Stimulated activated memory B cell treated with anti-CD40 and anti-IgM and Interleukin-4, amounts not matched to agents 10 μg/mL and 1 μg/mL and 100 μg/mL, for 72 hours (primary cell): ENCODE results near the gene ATP7B.
"Not testable (repeated sequence)": the region's sequence is repeated elsewhere in the genome, so short reads cannot be mapped to it uniquely, and the experiment has no call there.

Source experiments
- ATAC-seq: fragments of 150-1000 bp; cut with Tn5 transposase; 2 replicates; pipeline ENCODE4 v1.10.0; 2021
- H3K27ac Mint-ChIP-seq: one replicate; pipeline ENCODE4 v1.8.0; 2022; ENCODE audit warnings: mild to moderate bottlenecking, mixed read lengths
- H3K27me3 Mint-ChIP-seq: one replicate; pipeline ENCODE4 v1.8.0; 2022; ENCODE audit warnings: mixed read lengths
- H3K36me3 Mint-ChIP-seq: one replicate; pipeline ENCODE4 v1.8.0; 2022; ENCODE audit warnings: mixed read lengths
- H3K4me1 Mint-ChIP-seq: one replicate; pipeline ENCODE4 v1.8.0; 2022; ENCODE audit warnings: mixed read lengths
- H3K4me3 Mint-ChIP-seq: one replicate; pipeline ENCODE4 v1.8.0; 2022; ENCODE audit warnings: mild to moderate bottlenecking, moderate library complexity, mixed read lengths
- H3K9me3 Mint-ChIP-seq: one replicate; pipeline ENCODE4 v1.8.0; 2022; ENCODE audit warnings: mixed read lengths

ATP7B gene

GRCh38 chr13:51998723-51999509 is 12.3 kb downstream of the ATP7B start:
- no peaks in the 10 kb centered on the region for H3K9me3 Mint-ChIP-seq
- H3K4me3 Mint-ChIP-seq: no peak overlapping the region
- no peak for ATAC-seq
- H3K27me3 Mint-ChIP-seq: peaks cover 43% of the 10 kb centered on the region
- H3K4me1 Mint-ChIP-seq: peaks cover 6% of the 10 kb centered on the region
- no peaks in the 10 kb centered on the region for H3K36me3 Mint-ChIP-seq
- H3K27ac Mint-ChIP-seq: no peak overlapping the region

- peaks cover 43% of the 10 kb centered on the region for H3K27me3 Mint-ChIP-seq
- no peak overlapping the region for H3K27ac Mint-ChIP-seq
- no peaks in the 10 kb centered on the region for H3K9me3 Mint-ChIP-seq
- peaks cover 6% of the 10 kb centered on the region for H3K4me1 Mint-ChIP-seq
- no peaks in the 10 kb centered on the region for H3K36me3 Mint-ChIP-seq
- H3K4me3 Mint-ChIP-seq: no peak overlapping the region
- ATAC-seq: no peak
Observed at GRCh38 chr13:51997641-51998330, 13.5 kb downstream of the ATP7B start.

DNA sequence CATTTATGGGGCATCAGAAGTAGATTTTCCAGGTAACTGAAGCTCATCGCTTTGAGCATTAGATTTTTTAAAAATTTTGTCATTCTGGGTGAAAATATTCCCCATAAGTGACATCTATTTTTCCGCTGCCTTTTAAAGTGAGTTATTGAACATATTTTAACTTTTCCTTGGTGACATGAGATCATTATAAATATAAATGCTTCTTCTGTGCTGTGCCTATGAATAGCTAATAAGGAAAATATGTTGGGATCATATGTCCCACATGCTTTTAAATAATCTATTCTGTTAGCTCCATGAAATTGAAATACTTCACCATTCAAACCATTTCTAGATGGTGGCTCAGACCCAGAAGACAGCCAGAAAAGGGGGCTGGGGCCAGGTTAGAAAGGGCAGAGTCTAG is 14.1 kb downstream of the ATP7B start:
- no peak for ATAC-seq
- Mint-ChIP-seq H3K36me3 (no peaks in the 10 kb centered on the region), H3K9me3 (no peaks in the 10 kb centered on the region), H3K4me3 (no peak overlapping the region), H3K27ac (no peak overlapping the region), H3K27me3 (peaks cover 43% of the 10 kb centered on the region), H3K4me1 (peaks cover 6% of the 10 kb centered on the region)

DNA sequence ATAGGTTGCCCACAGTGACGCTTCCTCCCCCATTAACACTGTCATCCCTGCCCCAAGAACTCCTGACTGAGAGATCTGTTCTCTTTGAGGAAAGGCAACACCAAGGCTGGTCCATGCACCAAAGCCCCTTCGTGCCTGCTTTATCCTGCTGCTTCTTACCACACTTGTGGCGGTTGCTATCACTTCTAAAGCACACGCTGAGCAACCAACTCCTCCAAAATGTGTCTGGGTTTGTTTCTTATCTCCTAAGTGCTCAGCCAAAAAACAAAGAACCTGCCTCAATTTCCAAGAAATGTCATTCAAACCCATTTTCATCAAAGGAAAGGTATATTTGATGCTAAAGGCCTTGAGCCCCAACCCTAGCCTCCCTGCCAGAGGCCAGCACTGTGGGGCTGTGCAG is 14.6 kb downstream of the ATP7B start:
- Mint-ChIP-seq H3K4me3 (no peak overlapping the region), H3K4me1 (peaks cover 6% of the 10 kb centered on the region), H3K9me3 (no peaks in the 10 kb centered on the region), H3K36me3 (no peaks in the 10 kb centered on the region), H3K27ac (no peak overlapping the region), H3K27me3 (peaks cover 42% of the 10 kb centered on the region)
- ATAC-seq: no peak

DNA sequence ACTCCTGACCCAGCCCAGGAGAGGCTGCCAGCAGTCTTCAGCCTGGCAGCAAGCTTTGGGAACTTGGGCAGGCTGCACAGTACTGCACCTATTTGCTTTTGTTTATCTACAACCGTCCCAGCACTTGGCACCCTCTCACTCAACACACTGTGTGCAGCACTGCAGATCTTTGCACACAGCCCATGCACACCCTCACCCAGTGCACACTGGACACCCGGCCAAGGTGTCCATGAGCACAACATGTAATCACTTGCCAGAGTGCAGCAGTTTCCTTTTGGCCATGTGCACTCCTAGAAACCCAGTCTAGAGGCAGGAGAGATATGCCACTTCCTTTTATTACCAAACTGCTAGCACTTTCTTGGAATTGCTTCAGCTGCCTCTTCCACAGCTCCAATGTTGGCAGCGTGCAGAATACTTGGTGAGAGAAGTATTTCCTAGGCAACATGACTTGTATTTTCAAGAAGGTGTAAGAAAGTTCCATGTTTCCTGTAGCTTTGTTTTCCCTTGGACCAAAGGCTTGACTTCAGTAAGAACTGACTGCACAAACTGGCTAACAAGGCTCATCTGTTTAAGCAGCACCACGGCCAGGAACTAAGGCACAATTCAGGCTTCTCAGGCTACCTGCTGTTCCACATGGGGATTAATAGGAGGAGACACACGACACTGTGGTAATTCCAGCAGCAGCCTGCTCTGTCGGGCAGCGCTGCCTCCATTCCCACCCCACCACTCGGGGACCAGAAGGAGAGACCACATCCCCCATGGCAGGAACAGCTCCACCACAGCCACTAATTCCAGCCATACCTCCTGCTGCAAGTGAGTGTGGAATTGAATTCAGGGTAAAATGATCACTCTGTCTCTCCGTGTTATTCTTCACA is 15.3 kb downstream of the ATP7B start:
- Mint-ChIP-seq H3K9me3 (no peaks in the 10 kb centered on the region), H3K4me3 (no peak overlapping the region), H3K27me3 (peaks cover 40% of the 10 kb centered on the region), H3K36me3 (no peaks in the 10 kb centered on the region), H3K27ac (no peak overlapping the region), H3K4me1 (no peaks in the 10 kb centered on the region)
- peak; percentile 21 for ATAC-seq

GRCh38 chr13:51993713-51994112 is 17.5 kb downstream of the ATP7B start:
- peak overlapping the region; percentile 27 for H3K27ac Mint-ChIP-seq
- no peaks in the 10 kb centered on the region for H3K9me3 Mint-ChIP-seq
- ATAC-seq: no peak
- no peak overlapping the region for H3K4me3 Mint-ChIP-seq
- peaks cover 28% of the 10 kb centered on the region for H3K27me3 Mint-ChIP-seq
- no peaks in the 10 kb centered on the region for H3K4me1 Mint-ChIP-seq
- no peaks in the 10 kb centered on the region for H3K36me3 Mint-ChIP-seq

DNA sequence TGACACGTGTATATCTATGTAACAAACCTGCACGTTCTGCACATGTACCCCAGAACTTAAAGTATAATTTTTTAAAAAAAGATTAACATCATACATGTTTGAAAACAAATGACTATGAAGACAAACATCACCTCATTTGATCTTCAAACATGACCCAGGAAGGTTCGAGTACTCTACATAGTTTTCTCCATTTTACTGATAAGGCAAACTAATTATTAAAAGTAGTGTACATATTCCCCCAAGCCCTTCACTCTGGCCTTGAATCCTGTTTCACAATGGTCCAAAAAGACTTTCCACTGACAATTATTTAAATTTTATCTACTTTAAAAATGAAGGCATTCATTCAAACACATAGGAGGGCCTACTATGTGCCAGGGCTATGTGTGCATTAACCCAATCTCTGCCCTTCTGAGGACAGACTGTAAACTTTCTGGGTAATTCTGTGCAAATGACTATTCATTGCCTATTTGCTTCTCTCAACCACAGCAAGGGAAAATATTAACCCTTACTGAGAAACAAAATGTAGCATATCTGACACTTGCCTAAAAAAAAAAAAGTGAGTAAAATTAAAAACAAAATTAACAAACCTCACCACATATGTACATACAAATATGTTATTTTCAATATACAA is 22.1 kb downstream of the ATP7B start:
- Mint-ChIP-seq H3K27ac (no peak overlapping the region), H3K4me1 (no peaks in the 10 kb centered on the region), H3K9me3 (no peaks in the 10 kb centered on the region), H3K4me3 (no peak overlapping the region), H3K27me3 (peaks cover 39% of the 10 kb centered on the region), H3K36me3 (no peaks in the 10 kb centered on the region)
- ATAC-seq: no peak

- peaks cover 42% of the 10 kb centered on the region for H3K27me3 Mint-ChIP-seq
- H3K4me1 Mint-ChIP-seq, H3K9me3 Mint-ChIP-seq, H3K36me3 Mint-ChIP-seq, H3K27ac Mint-ChIP-seq, H3K4me3 Mint-ChIP-seq, ATAC-seq: not testable (repeated sequence)
Observed at GRCh38 chr13:51984904-51985303, 26.3 kb downstream of the ATP7B start.

DNA sequence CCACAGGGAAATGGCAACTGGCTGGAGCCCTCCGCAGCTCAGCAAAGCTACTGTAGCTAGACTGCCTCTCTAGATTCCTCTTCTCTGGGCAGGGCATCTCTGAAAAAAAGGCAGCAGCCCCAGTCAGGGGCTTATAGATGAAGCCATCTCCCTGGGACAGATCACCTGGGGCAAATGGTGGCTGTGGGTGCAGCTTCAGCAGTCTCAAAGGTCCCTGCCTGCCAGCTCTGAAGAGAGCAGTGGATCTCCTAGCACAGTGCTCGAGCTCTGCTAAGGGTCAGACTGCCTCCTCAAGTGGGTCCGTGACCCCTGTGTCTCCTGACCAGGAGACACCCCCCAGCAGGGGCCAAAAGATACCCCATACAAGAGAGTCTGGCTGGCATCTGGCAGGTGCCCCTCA is 28.0 kb downstream of the ATP7B start:
- peaks cover 42% of the 10 kb centered on the region for H3K27me3 Mint-ChIP-seq
- not testable (repeated sequence) for H3K27ac Mint-ChIP-seq, H3K4me1 Mint-ChIP-seq, H3K9me3 Mint-ChIP-seq, ATAC-seq, H3K36me3 Mint-ChIP-seq, H3K4me3 Mint-ChIP-seq

GRCh38 chr13:51981355-51981754 is 29.9 kb downstream of the ATP7B start:
- H3K4me3 Mint-ChIP-seq: no peak overlapping the region
- H3K27me3 Mint-ChIP-seq: peaks cover 23% of the 10 kb centered on the region
- no peak for ATAC-seq
- H3K36me3 Mint-ChIP-seq: no peaks in the 10 kb centered on the region
- H3K4me1 Mint-ChIP-seq: no peaks in the 10 kb centered on the region
- H3K9me3 Mint-ChIP-seq: no peaks in the 10 kb centered on the region
- no peak overlapping the region for H3K27ac Mint-ChIP-seq

- ATAC-seq: no peak
- Mint-ChIP-seq H3K27me3 (peaks cover 18% of the 10 kb centered on the region), H3K9me3 (no peaks in the 10 kb centered on the region), H3K4me1 (no peaks in the 10 kb centered on the region), H3K36me3 (no peaks in the 10 kb centered on the region), H3K27ac (no peak overlapping the region), H3K4me3 (no peak overlapping the region)
Observed at GRCh38 chr13:51980908-51981307, 30.3 kb downstream of the ATP7B start.

DNA sequence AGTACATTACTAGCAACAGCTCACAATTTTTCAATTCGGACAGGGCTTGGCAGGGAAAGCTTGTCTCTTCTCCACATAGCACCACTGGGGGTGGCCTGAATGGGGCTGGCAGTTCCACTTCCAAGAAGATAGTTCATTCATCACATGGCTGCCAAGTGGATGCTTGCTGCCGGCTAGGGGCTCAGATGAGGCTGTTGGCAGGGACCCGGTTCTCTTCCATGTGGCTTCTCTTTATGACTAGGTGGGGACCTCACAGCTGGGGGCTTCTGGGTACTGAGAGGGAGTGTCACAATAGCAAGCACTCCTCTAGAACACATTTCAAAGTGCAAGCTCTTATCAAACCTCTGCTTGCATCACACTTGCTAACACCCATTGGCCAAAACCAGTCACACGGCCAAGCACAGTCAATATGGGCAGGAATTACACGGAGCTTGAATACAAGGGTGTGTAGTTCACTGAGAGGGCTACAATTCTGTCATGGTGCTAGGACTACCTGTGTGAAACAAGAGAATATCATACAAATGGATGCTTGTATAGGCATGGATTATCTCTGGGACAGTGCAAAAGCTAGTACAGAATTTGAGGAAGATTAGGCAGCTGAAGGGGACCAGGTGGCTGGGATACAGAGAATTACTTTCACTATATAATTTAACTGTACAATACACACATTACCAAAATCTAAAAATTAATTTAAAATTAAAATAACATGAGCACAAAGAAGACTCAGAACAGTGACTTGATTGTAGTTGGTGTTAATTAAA is 32.3 kb downstream of the ATP7B start:
- no peak overlapping the region for H3K27ac Mint-ChIP-seq
- no peaks in the 10 kb centered on the region for H3K36me3 Mint-ChIP-seq
- H3K4me3 Mint-ChIP-seq: no peak overlapping the region
- ATAC-seq: no peak
- H3K9me3 Mint-ChIP-seq: no peaks in the 10 kb centered on the region
- no peaks in the 10 kb centered on the region for H3K4me1 Mint-ChIP-seq
- peaks cover 11% of the 10 kb centered on the region for H3K27me3 Mint-ChIP-seq

DNA sequence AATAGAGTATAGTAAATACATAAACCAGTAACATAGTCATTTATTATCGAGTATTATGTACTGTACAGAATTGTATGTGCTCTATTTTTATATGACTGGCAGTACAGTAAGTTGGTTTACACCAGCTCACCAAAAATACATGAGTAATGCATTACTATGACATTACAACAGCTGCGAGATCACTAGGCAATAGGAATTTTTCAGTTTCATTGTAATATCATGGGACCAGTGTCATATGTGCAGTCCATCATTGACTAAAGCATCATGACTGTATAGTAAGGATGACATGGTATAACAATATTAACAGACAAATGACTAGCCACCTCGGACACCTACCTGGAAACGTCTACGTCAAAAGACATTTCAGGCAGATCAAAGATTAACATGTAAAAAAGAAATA is 33.6 kb downstream of the ATP7B start:
- H3K9me3 Mint-ChIP-seq: no peaks in the 10 kb centered on the region
- no peak overlapping the region for H3K27ac Mint-ChIP-seq
- H3K27me3 Mint-ChIP-seq: peaks cover 14% of the 10 kb centered on the region
- no peaks in the 10 kb centered on the region for H3K4me1 Mint-ChIP-seq
- no peaks in the 10 kb centered on the region for H3K36me3 Mint-ChIP-seq
- ATAC-seq: no peak
- H3K4me3 Mint-ChIP-seq: no peak overlapping the region

DNA sequence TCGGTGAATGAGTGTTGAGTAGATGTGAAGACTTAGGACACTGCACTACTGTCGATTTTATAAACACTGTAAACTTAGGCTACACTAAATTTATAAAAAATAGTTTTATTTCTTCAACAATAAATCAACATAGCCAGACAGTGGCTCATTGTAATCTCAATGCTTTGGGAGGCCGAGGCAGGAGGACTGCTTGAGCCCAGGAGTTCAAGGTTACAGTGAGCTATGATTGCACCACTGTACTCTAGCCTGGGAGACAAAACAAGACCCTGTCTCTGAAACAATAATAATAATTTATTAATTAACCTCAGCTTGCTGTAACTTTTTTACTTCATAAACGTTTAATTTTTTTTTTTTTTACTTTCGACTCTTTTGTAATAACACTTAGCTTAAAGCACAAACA is 34.4 kb downstream of the ATP7B start:
- Mint-ChIP-seq H3K9me3 (no peaks in the 10 kb centered on the region), H3K27ac (no peak overlapping the region), H3K4me1 (no peaks in the 10 kb centered on the region), H3K36me3 (no peaks in the 10 kb centered on the region), H3K27me3 (peaks cover 22% of the 10 kb centered on the region), H3K4me3 (no peak overlapping the region)
- ATAC-seq: no peak
